ENCODE data around the gene EMP3. TPM values are rescaled to one million over a fixed set of nuclear protein-coding genes. Genes with fewer than 3 reads are reported as not detected.

The EMP3 gene
- total and polyA plus RNA-seq, 2 of the 13 experiments (the other 11 are each of a cell fraction or from before 2014, with no cell fraction given) = 2.2 to 7.8 TPM

- peak; percentile 91 for TF ChIP-seq MEIS2 (CRISPR knock-in tag; IDR thresholded peaks at IDR 0.05)
- peak; percentile 48; the same call in 1 of the 2 replicates for TF ChIP-seq GMEB1 (CRISPR knock-in tag; IDR thresholded peaks at IDR 0.05; ENCODE audit: borderline replicate concordance)
- TF ChIP-seq ZNF547 (CRISPR knock-in tag; IDR thresholded peaks at IDR 0.05) = peak; percentile 61
- peak; percentile 30; the same call in 1 of the 2 replicates for TF ChIP-seq ZNF652 (CRISPR knock-in tag; IDR thresholded peaks at IDR 0.05; ENCODE audit: borderline replicate concordance, low read depth)
- no peak for TF ChIP-seq GLI4 (CRISPR knock-in tag; IDR thresholded peaks at IDR 0.05; ENCODE audit: borderline replicate concordance)
- TF ChIP-seq ZNF337 (CRISPR knock-in tag; IDR thresholded peaks at IDR 0.05; ENCODE audit: borderline replicate concordance, low read depth) = peak; percentile 43; the same call in 1 of the 2 replicates
- no peak for TF ChIP-seq ZBTB14 (CRISPR knock-in tag; IDR thresholded peaks at IDR 0.05)
- TF ChIP-seq ETV5 (CRISPR knock-in tag; IDR thresholded peaks at IDR 0.05; ENCODE audit: borderline replicate concordance) = peak; percentile 41; the same call in 1 of the 2 replicates
- peak; percentile 48; the same call in 1 of the 2 replicates for TF ChIP-seq ZFX (CRISPR knock-in tag; IDR thresholded peaks at IDR 0.05; ENCODE audit: low read depth)
- TF ChIP-seq RNF219 (CRISPR knock-in tag; IDR thresholded peaks at IDR 0.05) = 0 out of 2 replicates have a peak, but pooled peaks have one; percentile 53
- TF ChIP-seq ATF1 (CRISPR knock-in tag; IDR thresholded peaks at IDR 0.05) = peak; percentile 69
- no peak for TF ChIP-seq CHCHD3 (CRISPR knock-in tag; IDR thresholded peaks at IDR 0.05)
- no peak for TF ChIP-seq MED13 (CRISPR knock-in tag; IDR thresholded peaks at IDR 0.05)
- TF ChIP-seq GATAD1 (CRISPR knock-in tag; IDR thresholded peaks at IDR 0.05) = peak; percentile 53; the same call in 1 of the 2 replicates
- 0 out of 2 replicates have a peak, but pooled peaks have one; percentile 51 for TF ChIP-seq ZMAT3 (CRISPR knock-in tag; conservative IDR thresholded peaks at IDR 0.05)
- TF ChIP-seq PRPF4 (IDR thresholded peaks at IDR 0.05; ENCODE audit: low read depth, low read length, poor library complexity, severe bottlenecking) = no peak
- peak; percentile 61; the same call in 1 of the 2 replicates for TF ChIP-seq ZNF598 (CRISPR knock-in tag; IDR thresholded peaks at IDR 0.05; ENCODE audit: borderline replicate concordance)
- peak; percentile 68; the same call in 1 of the 2 replicates for TF ChIP-seq HOXD1 (CRISPR knock-in tag; IDR thresholded peaks at IDR 0.05)
- peak; percentile 95 for TF ChIP-seq ESRRA (CRISPR knock-in tag; IDR thresholded peaks at IDR 0.05; ENCODE audit: low read depth)
- peak; percentile 48 for TF ChIP-seq POLR2G (IDR thresholded peaks at IDR 0.05; ENCODE audit: low read depth, low read length)
- TF ChIP-seq ZNF770 (CRISPR knock-in tag; IDR thresholded peaks at IDR 0.05) = peak; percentile 80
- no peak for TF ChIP-seq HNF4G (IDR thresholded peaks at IDR 0.05; ENCODE audit: borderline replicate concordance, low read depth, low read length)
- no peak for TF ChIP-seq HNF4G (CRISPR knock-in tag; IDR thresholded peaks at IDR 0.05; ENCODE audit: borderline replicate concordance, low read depth)
Measured at GRCh38 chr19:48354332-48354992, 29.1 kb downstream of the EMP3 start (continued).
